Measurements from ENCODE around the gene PKHD1. TPM values are rescaled to one million over a fixed set of nuclear protein-coding genes. Genes with fewer than 3 reads are reported as not detected.

Gene PKHD1
- polyA plus RNA-seq, 4 donors, result under 0.01 to 1.3 TPM; not detected in 2

GRCh38 chr6:51936531-51937290, 150.7 kb downstream of the PKHD1 start:
- Histone ChIP-seq H3K4me1 (ENCODE audit: control insufficient read depth in 3 of 3, insufficient read depth in 2 of 3, low read depth in 1 of 3, low read length in 2 of 3) (peaks cover 0 to 20% (median 3%) of the 10 kb centered on the region in 3 donors), H3K27me3 (ENCODE audit: control insufficient read depth in 3 of 3, insufficient read depth in 3 of 3, low read length in 3 of 3) (no peaks in the 10 kb centered on the region), H3K4me3 (ENCODE audit: low read depth in 1 of 3, low read length in 3 of 3) (no peak overlapping the region), H3K9me3 (ENCODE audit: control insufficient read depth in 2 of 2, insufficient read depth in 1 of 2, low read depth in 1 of 2, low read length in 1 of 2) (no peaks in the 10 kb centered on the region), H3K36me3 (ENCODE audit: control insufficient read depth in 3 of 3, insufficient read depth in 2 of 3, low read depth in 1 of 3, low read length in 3 of 3) (no peaks in the 10 kb centered on the region), H3K27ac (ENCODE audit: low read depth in 1 of 3, low read length in 2 of 3) (peak overlapping the region in 2 of 3 donors; percentile 64 to 69)
- FAIRE-seq (no peak), DNase-seq (peak; percentile 50 to 80)
- WGBS, 3 donors, result 8 to 41% (median 36%) methylated on average over 4 of the region's 4 CpGs

- Histone ChIP-seq H3K4me3 (ENCODE audit: low read depth in 1 of 3, low read length in 3 of 3) (no peak overlapping the region), H3K4me1 (ENCODE audit: control insufficient read depth in 3 of 3, insufficient read depth in 2 of 3, low read depth in 1 of 3, low read length in 2 of 3) (peaks cover 0 to 20% (median 3%) of the 10 kb centered on the region in 3 donors), H3K9me3 (ENCODE audit: control insufficient read depth in 2 of 2, insufficient read depth in 1 of 2, low read depth in 1 of 2, low read length in 1 of 2) (no peaks in the 10 kb centered on the region), H3K27ac (ENCODE audit: low read depth in 1 of 3, low read length in 2 of 3) (no peak overlapping the region), H3K36me3 (ENCODE audit: control insufficient read depth in 3 of 3, insufficient read depth in 2 of 3, low read depth in 1 of 3, low read length in 3 of 3) (no peaks in the 10 kb centered on the region), H3K27me3 (ENCODE audit: control insufficient read depth in 3 of 3, insufficient read depth in 3 of 3, low read length in 3 of 3) (no peaks in the 10 kb centered on the region)
- FAIRE-seq, result no peak
- WGBS, 3 donors, result 69 to 88% (median 83%) methylated on average over 7 of the region's 7 CpGs
- no peak for DNase-seq
These were observed 153.3 kb downstream of the PKHD1 start for GRCh38 chr6:51934098-51934497.

DNA sequence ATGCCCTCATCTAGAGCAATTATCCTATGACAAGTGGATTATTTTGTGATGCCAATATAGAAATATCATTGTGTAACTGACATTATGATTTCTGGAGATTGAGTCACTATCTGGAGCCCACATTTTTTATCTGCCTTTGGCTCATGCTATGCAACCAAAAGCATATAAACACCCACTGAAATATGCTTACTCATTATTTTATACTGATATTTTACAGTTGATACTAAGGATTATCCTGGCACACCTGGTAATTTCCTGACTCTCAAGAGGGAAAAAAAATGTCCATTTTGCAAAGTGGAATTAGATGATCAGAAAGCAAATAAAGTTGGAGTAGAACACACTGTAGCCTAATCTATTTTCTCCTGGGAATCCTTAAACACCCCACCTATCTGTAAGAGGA, 154.5 kb downstream of the PKHD1 start:
- FAIRE-seq (no peak), DNase-seq (no peak)
- Histone ChIP-seq H3K9me3 (ENCODE audit: control insufficient read depth in 2 of 2, insufficient read depth in 1 of 2, low read depth in 1 of 2, low read length in 1 of 2) (no peaks in the 10 kb centered on the region), H3K36me3 (ENCODE audit: control insufficient read depth in 3 of 3, insufficient read depth in 2 of 3, low read depth in 1 of 3, low read length in 3 of 3) (no peaks in the 10 kb centered on the region), H3K4me3 (ENCODE audit: low read depth in 1 of 3, low read length in 3 of 3) (no peak overlapping the region), H3K27me3 (ENCODE audit: control insufficient read depth in 3 of 3, insufficient read depth in 3 of 3, low read length in 3 of 3) (no peaks in the 10 kb centered on the region), H3K27ac (ENCODE audit: low read depth in 1 of 3, low read length in 2 of 3) (no peak overlapping the region), H3K4me1 (ENCODE audit: control insufficient read depth in 3 of 3, insufficient read depth in 2 of 3, low read depth in 1 of 3, low read length in 2 of 3) (peaks cover 0 to 27% (median 3%) of the 10 kb centered on the region in 3 donors)

DNA sequence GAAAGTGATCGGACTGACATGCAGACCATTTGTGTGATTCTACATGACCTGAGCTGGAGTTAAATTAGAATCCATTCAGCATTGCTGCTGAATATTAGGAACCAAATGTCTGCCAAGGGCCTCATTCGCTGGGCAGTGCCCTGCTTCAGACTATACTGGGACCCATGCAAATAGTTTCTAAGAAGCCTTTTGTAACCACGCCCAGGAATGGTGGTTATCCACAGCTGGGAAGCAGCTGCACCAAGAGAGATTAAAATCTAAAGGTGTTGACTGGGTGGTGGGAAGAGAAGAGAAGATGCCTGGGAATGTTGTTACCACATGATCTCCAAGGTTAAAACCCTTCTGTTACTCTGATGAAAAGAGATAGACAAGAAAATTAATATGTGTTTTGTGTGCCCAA, 156.8 kb downstream of the PKHD1 start:
- Histone ChIP-seq H3K9me3 (ENCODE audit: control insufficient read depth in 2 of 2, insufficient read depth in 1 of 2, low read depth in 1 of 2, low read length in 1 of 2) (no peaks in the 10 kb centered on the region), H3K4me3 (ENCODE audit: low read depth in 1 of 3, low read length in 3 of 3) (no peak overlapping the region), H3K36me3 (ENCODE audit: control insufficient read depth in 3 of 3, insufficient read depth in 2 of 3, low read depth in 1 of 3, low read length in 3 of 3) (no peaks in the 10 kb centered on the region), H3K27ac (ENCODE audit: low read depth in 1 of 3, low read length in 2 of 3) (no peak overlapping the region), H3K4me1 (ENCODE audit: control insufficient read depth in 3 of 3, insufficient read depth in 2 of 3, low read depth in 1 of 3, low read length in 2 of 3) (peaks cover 0 to 11% (median 0%) of the 10 kb centered on the region in 3 donors), H3K27me3 (ENCODE audit: control insufficient read depth in 3 of 3, insufficient read depth in 3 of 3, low read length in 3 of 3) (no peaks in the 10 kb centered on the region)
- DNase-seq (no peak), FAIRE-seq (no peak)
- 77 to 90% (median 84%) methylated on average over 3 of the region's 3 CpGs for WGBS, 3 donors

- no peak overlapping the region for H3K4me3 ChIP-seq (ENCODE audit: low read depth in 1 of 3, low read length in 3 of 3)
- H3K27me3 ChIP-seq (ENCODE audit: control insufficient read depth in 3 of 3, insufficient read depth in 3 of 3, low read length in 3 of 3), result no peaks in the 10 kb centered on the region
- FAIRE-seq (no peak), DNase-seq (no peak)
- no peaks in the 10 kb centered on the region for H3K9me3 ChIP-seq (ENCODE audit: control insufficient read depth in 2 of 2, insufficient read depth in 1 of 2, low read depth in 1 of 2, low read length in 1 of 2)
- H3K36me3 ChIP-seq (ENCODE audit: control insufficient read depth in 3 of 3, insufficient read depth in 2 of 3, low read depth in 1 of 3, low read length in 3 of 3), result no peaks in the 10 kb centered on the region
- H3K4me1 ChIP-seq (ENCODE audit: control insufficient read depth in 3 of 3, insufficient read depth in 2 of 3, low read depth in 1 of 3, low read length in 2 of 3), result peaks cover 0 to 8% (median 0%) of the 10 kb centered on the region in 3 donors
- no peak overlapping the region for H3K27ac ChIP-seq (ENCODE audit: low read depth in 1 of 3, low read length in 2 of 3)
- WGBS, 3 donors, result 82 to 85% (median 83%) methylated on average over 5 of the region's 5 CpGs
These were observed 157.4 kb downstream of the PKHD1 start for GRCh38 chr6:51929934-51930574.

DNA sequence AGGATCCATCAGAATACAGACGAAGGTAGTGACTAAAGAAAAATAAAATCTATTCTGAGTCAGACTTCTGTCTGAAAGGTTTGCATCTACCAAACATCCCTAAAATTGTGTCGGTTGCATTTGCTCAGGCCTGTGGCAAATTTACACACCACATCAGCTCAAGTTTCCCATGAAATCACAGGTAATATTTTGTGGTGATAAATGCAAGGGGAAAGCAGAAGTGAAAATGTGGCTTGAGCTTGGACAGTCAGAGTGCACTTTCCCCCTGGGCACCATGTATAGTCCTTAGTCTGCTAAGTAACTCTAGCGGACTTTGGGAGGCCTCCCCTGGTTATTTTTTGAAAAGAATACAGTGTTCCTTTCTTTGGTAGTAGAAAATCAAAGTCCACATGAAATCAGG, 159.1 kb downstream of the PKHD1 start:
- peak in 1 of 2 donors; percentile 35 for DNase-seq
- Histone ChIP-seq H3K27me3 (ENCODE audit: control insufficient read depth in 3 of 3, insufficient read depth in 3 of 3, low read length in 3 of 3) (no peaks in the 10 kb centered on the region), H3K27ac (ENCODE audit: low read depth in 1 of 3, low read length in 2 of 3) (no peak overlapping the region), H3K9me3 (ENCODE audit: control insufficient read depth in 2 of 2, insufficient read depth in 1 of 2, low read depth in 1 of 2, low read length in 1 of 2) (no peaks in the 10 kb centered on the region), H3K4me1 (ENCODE audit: control insufficient read depth in 3 of 3, insufficient read depth in 2 of 3, low read depth in 1 of 3, low read length in 2 of 3) (peaks cover 0 to 8% (median 0%) of the 10 kb centered on the region in 3 donors), H3K4me3 (ENCODE audit: low read depth in 1 of 3, low read length in 3 of 3) (no peak overlapping the region), H3K36me3 (ENCODE audit: control insufficient read depth in 3 of 3, insufficient read depth in 2 of 3, low read depth in 1 of 3, low read length in 3 of 3) (no peaks in the 10 kb centered on the region)
- 60 to 68% (median 64%) methylated on average over 3 of the region's 3 CpGs for WGBS, 3 donors
- FAIRE-seq, result no peak

DNA sequence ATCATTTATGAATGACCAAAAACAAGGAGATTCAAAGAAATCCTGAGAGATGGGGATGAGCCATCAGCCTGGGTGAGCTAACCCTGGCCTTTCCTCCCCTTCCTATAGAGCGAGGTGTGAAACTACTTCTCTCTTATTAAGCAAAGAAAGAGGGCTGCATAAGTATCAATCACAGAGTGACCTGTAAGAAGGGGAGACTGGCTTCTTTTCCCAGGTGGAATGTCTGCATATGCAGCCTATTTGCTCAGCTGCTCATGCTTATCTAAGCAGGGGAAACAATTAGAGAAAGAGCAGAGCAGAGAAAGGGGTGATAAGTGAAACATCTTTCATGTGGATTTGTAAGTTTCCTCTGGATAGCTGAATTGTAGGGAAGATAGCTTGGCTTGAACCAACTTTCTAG, 160.0 kb downstream of the PKHD1 start:
- Histone ChIP-seq H3K27ac (ENCODE audit: low read depth in 1 of 3, low read length in 2 of 3) (no peak overlapping the region), H3K4me1 (ENCODE audit: control insufficient read depth in 3 of 3, insufficient read depth in 2 of 3, low read depth in 1 of 3, low read length in 2 of 3) (peaks cover 0 to 8% (median 0%) of the 10 kb centered on the region in 3 donors), H3K4me3 (ENCODE audit: low read depth in 1 of 3, low read length in 3 of 3) (no peak overlapping the region), H3K27me3 (ENCODE audit: control insufficient read depth in 3 of 3, insufficient read depth in 3 of 3, low read length in 3 of 3) (no peaks in the 10 kb centered on the region), H3K9me3 (ENCODE audit: control insufficient read depth in 2 of 2, insufficient read depth in 1 of 2, low read depth in 1 of 2, low read length in 1 of 2) (peaks cover 0 to 5% of the 10 kb centered on the region in 2 donors), H3K36me3 (ENCODE audit: control insufficient read depth in 3 of 3, insufficient read depth in 2 of 3, low read depth in 1 of 3, low read length in 3 of 3) (no peaks in the 10 kb centered on the region)
- DNase-seq (no peak), FAIRE-seq (no peak)
- 70 to 89% (median 73%) methylated on average over 1 of the region's 1 CpG for WGBS, 3 donors

DNA sequence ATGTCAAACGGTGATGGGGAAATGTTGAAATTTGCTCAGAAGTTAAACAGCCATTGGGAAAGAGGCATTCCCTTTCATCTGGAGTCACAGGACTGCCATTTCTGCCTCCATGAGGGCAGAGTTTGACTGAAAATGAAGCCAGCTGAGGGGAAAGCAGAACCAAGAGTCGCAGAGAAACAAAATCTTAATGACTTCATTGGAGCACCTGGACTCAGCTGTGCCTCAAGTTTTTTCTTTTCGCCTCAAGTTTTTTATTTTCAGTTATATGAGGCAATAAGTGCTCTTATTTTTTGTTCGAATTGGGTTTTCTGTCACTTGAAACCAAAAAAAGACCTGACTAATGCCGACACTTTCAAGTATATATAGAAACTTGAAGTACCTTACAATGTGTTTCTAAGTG, 161.3 kb downstream of the PKHD1 start:
- H3K27me3 ChIP-seq (ENCODE audit: control insufficient read depth in 3 of 3, insufficient read depth in 3 of 3, low read length in 3 of 3), result no peaks in the 10 kb centered on the region
- WGBS, 3 donors, result 79 to 85% (median 84%) methylated on average over 5 of the region's 5 CpGs

More for the DNA sequence above, 161.3 kb downstream of the PKHD1 start:
- H3K4me1 ChIP-seq (ENCODE audit: control insufficient read depth in 3 of 3, insufficient read depth in 2 of 3, low read depth in 1 of 3, low read length in 2 of 3), result peaks cover 0 to 8% (median 0%) of the 10 kb centered on the region in 3 donors
- no peak overlapping the region for H3K4me3 ChIP-seq (ENCODE audit: low read depth in 1 of 3, low read length in 3 of 3)
- peaks cover 0 to 8% of the 10 kb centered on the region in 2 donors for H3K9me3 ChIP-seq (ENCODE audit: control insufficient read depth in 2 of 2, insufficient read depth in 1 of 2, low read depth in 1 of 2, low read length in 1 of 2)
- DNase-seq, result no peak
- FAIRE-seq, result no peak
- no peaks in the 10 kb centered on the region for H3K36me3 ChIP-seq (ENCODE audit: control insufficient read depth in 3 of 3, insufficient read depth in 2 of 3, low read depth in 1 of 3, low read length in 3 of 3)
- no peak overlapping the region for H3K27ac ChIP-seq (ENCODE audit: low read depth in 1 of 3, low read length in 2 of 3)
